Cardiac ventricle fibroblast (primary cell): ENCODE measurements around the gene SLC35A4. TPM values are rescaled to one million over a fixed set of nuclear protein-coding genes. Genes with fewer than 3 reads are reported as not detected.

Source experiments
- total RNA-seq: library from RNA; depleted of rRNA; stranded (reverse); fragments of >200 nt; gene quantifications from 2 replicates; pipeline ENCODE4 v1.2.3, GENCODE V29; 2015

SLC35A4 gene, protein sequence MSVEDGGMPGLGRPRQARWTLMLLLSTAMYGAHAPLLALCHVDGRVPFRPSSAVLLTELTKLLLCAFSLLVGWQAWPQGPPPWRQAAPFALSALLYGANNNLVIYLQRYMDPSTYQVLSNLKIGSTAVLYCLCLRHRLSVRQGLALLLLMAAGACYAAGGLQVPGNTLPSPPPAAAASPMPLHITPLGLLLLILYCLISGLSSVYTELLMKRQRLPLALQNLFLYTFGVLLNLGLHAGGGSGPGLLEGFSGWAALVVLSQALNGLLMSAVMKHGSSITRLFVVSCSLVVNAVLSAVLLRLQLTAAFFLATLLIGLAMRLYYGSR
- 26.9 and 37.6 TPM in 2 replicates for total RNA-seq

DNA sequence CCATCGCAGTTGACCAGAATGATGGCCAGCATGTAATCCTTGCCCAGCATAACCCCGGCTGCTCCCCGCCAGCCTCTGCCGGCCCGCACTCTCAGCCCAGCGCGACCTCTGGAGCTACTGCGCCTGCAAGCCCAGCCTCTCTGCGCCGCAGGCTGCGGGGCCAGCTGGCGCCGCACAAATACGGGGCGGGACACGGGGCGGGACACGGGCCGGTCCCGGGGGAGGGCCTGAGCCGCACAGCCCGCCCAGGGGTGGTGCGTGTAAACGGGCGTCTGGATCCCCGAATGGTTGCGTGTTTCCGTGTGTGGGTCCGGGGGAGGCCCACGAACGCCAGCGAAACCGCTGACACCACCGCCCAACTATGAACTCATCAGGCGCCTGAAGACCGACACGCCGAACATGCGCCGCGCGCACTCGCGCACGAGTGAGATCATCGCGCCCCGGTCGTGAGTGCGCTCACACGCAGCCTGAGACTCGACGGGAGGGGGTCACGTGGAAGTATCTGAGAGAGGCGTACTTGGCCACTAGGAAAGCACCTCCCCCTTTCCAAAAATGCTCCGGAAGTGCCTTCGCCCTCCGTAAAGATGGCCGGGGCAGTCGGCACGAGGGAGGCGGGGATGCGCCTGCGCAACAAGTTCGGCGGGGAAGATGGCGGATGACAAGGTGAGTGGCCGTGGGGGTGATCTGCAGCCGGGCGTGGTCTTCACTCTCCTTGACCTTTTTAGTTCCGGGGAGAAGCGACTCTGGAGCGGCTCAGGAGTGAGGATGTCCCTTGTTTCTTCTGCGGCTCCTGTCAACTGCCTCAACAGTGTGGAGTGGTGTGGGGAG is at the start of gene SLC35A4, which contains the start of gene APBB3:
Gene SLC35A4 (plus strand): TSS at position 633 of the 828 bp plus-strand sequence. CDS start 2,342 bp downstream, outside the sequence.
Gene APBB3 (minus strand): TSS at position 403 of the 828 bp plus-strand sequence. CDS start 353 bp downstream, at position 50.

DNA sequence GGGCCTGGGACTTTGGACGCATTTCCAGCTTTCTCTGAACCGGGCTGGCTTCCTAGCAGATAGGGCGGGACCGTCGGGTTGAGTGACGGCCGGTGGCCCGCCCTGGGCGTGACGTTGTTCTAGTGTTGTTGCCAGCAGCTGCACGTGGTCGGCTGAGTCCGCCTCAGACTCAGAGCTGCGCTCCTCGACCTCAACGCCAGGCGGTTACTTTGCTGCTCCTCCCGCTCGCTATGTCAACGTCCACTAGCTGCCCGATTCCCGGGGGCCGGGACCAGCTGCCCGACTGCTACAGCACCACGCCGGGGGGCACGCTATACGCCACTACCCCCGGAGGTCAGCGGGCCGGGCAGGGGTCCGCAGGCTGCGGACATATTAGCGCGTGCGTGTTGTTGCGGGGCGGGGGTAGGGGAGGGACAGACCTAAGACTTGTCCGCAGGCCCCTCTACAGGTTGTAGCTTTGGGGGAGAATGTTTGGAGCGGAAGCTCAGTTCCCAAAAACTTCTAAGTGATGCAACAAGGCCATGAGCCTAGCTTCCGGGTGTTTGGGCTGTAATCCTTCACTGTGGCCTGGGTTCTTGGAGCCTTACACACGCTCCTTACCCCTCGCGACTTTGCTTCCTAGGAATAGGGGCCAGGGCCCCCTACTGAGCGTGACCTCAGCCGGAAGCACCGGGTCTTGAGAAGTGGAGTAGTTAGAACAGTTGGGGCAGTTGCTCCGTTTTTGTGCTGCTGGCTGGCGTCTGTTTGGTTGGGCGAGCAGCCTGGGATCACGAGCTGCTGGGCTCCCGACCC is 16.9 kb upstream of the SLC35A4 start, which contains the start of gene EIF4EBP3:
Gene EIF4EBP3 (plus strand): TSS at position 155 of the 792 bp plus-strand sequence. CDS start 76 bp downstream, at position 231.

DNA sequence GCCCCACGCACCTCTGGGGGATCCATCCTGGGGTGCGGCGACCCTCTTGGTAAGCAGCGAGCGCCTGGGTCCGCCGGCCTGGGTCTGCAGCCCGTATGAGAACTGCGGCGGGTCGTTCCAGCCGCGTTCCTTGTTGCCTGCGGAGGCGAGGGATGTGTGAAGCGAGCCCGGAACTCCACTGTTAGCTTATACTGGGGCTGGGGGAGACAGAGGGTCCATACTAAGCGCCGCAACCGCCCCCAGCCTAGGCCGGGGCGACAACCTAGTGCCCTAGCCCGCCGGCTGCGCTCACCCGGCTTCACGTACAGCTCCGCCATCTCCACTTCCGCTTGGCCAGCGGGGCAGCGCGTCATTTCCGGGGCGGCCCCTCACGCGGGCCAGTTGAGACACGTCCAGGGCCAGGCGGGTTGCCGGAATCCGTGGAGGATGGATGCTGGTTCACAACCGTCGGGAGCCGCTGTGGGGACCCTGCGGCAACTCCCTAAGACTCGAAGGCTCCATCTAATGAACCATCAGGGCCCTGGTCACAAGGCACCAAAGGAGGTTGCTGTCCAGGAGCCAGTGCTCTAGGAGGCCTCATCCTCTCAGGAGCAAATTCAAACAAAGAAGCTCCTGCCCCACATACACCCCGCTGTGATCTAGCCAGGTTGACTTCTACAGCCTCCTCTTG is 7.4 kb upstream of the SLC35A4 start, which contains the start of gene SRA1:
Gene SRA1 (minus strand): TSS at position 338 of the 670 bp plus-strand sequence. CDS start 21 bp downstream, at position 317.

Other genes starting within 250 kb of the SLC35A4 start
- 1.0 and 1.9 TPM in 2 replicates for gene HBEGF, start 218.2 kb upstream of the SLC35A4 start, total RNA-seq
- not detected in 2 replicates for gene SLC4A9, start 204.6 kb upstream of the SLC35A4 start, total RNA-seq
- 34.6 and 55.5 TPM in 2 replicates for gene ANKHD1, start 163.0 kb upstream of the SLC35A4 start, total RNA-seq
- gene EIF4EBP3, start 17.2 kb upstream of the SLC35A4 start, total RNA-seq = 7.4 and 15.3 TPM in 2 replicates
- gene SRA1, start 7.4 kb upstream of the SLC35A4 start, total RNA-seq = 24.0 and 25.6 TPM in 2 replicates
- gene APBB3, start 230 bp upstream of the SLC35A4 start, total RNA-seq = 8.4 and 9.0 TPM in 2 replicates
- 0.15 and 1.3 TPM in 2 replicates for gene CD14, start 68.3 kb downstream of the SLC35A4 start, total RNA-seq
- gene TMCO6, start 74.6 kb downstream of the SLC35A4 start, total RNA-seq = 26.7 and 72.8 TPM in 2 replicates
- 47.4 and 58.0 TPM in 2 replicates for gene NDUFA2, start 82.8 kb downstream of the SLC35A4 start, total RNA-seq
- 62.4 and 66.5 TPM in 2 replicates for gene IK, start 83.0 kb downstream of the SLC35A4 start, total RNA-seq
- 15.8 and 18.2 TPM in 2 replicates for gene WDR55, start 100.1 kb downstream of the SLC35A4 start, total RNA-seq
- gene DND1, start 108.7 kb downstream of the SLC35A4 start, total RNA-seq = not detected in 2 replicates
- 43.6 and 55.7 TPM in 2 replicates for gene HARS1, start 126.5 kb downstream of the SLC35A4 start, total RNA-seq
- gene HARS2, start 126.6 kb downstream of the SLC35A4 start, total RNA-seq = 20.3 and 21.3 TPM in 2 replicates
- 18.2 and 25.1 TPM in 2 replicates for gene ZMAT2, start 135.6 kb downstream of the SLC35A4 start, total RNA-seq
- 0.05 TPM in 1 of 2 replicates, not detected in the other for gene PCDHA1, start 221.3 kb downstream of the SLC35A4 start, total RNA-seq
- not detected in 2 replicates for gene PCDHA2, start 230.0 kb downstream of the SLC35A4 start, total RNA-seq
- 0.10 and 0.25 TPM in 2 replicates for gene PCDHA3, start 236.2 kb downstream of the SLC35A4 start, total RNA-seq
- gene PCDHA4, start 242.2 kb downstream of the SLC35A4 start, total RNA-seq = 0.24 and 0.31 TPM in 2 replicates